WERI-Rb-1 (cell line): ENCODE results near the gene IL11.

Source experiments
- DNase-seq: peaks from one replicate; pipeline ENCODE4 v3.0.0-alpha.2; 2020
- H3K27ac ChIP-seq: fragments of 250-450 bp; sonication (Bioruptor Pico); 2 replicates; pipeline ENCODE4 v1.5.1; 2020; ENCODE audit warnings: mild to moderate bottlenecking, moderate library complexity
- H3K27me3 ChIP-seq: fragments of 250-450 bp; sonication (Bioruptor Pico); 2 replicates; pipeline ENCODE4 v1.5.1; 2021; ENCODE audit warnings: mild to moderate bottlenecking, low read depth, moderate library complexity; ENCODE audit not compliant: insufficient read depth, severe bottlenecking
- H3K36me3 ChIP-seq: fragments of 250-450 bp; sonication (Bioruptor Pico); 2 replicates; pipeline ENCODE4 v1.5.1; 2020; ENCODE audit warnings: mild to moderate bottlenecking, moderate library complexity
- H3K4me3 ChIP-seq: 2 replicates; pipeline ENCODE4 v1.5.1; 2011; ENCODE audit warnings: low read depth, mild to moderate bottlenecking, control low read depth, low read length
- H3K9me3 ChIP-seq: fragments of 250-450 bp; sonication (Bioruptor Pico); 2 replicates; pipeline ENCODE4 v1.5.1; 2021; ENCODE audit warnings: mild to moderate bottlenecking, moderate library complexity; ENCODE audit not compliant: severe bottlenecking
- CTCF ChIP-seq: IDR thresholded peaks from 2 replicates; pipeline ENCODE4 v1.5.1; 2011; ENCODE audit warnings: low read depth, mild to moderate bottlenecking, control low read depth, inconsistent platforms, low read length

The IL11 gene

DNA sequence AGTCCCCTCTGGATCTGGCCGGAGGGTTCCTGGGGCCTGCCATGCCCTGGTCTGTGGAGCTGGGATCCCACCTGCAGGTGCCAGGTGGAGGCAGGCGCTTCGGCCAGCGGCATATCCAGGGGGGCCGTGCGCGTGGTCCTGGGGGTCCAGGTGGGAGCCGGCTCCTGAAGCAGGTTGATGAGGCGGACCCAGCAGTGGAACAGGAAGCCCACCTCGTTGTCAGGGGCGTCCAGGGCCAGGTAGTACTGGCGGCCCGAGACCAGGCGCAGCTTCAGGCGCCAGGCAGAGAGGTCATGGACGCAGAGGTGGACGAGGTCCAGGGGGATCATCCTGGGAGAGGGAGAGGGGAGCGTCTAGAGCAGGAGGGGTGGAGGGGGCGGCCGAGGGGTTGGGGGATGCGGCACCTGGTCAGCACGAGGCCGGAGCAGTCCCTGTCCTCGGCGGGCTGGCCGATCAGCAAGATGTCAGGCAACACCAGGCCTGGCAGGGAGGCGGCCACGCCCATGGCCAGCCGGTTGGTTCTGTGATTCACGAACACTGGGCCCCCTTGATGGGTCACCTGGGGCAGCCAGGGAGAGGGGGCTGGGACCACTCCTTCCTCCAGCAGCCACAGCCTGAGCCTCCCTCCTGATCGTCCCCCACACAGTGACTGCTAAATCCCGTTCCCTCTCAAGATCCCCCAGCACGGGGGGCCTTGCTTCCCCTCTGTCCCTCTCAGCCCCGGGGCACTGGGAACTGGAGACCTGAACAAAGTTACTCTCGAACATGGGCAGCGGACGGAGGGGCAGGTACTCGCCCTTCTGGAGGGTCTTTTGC lies 7.9 kb downstream of the IL11 start:
- no peaks in the 10 kb centered on the region for H3K27me3 ChIP-seq
- H3K4me3 ChIP-seq = no peak overlapping the region
- H3K9me3 ChIP-seq = no peaks in the 10 kb centered on the region
- TF ChIP-seq CTCF = no peak
- no peak for DNase-seq
- H3K27ac ChIP-seq = no peak overlapping the region
- H3K36me3 ChIP-seq = no peaks in the 10 kb centered on the region

GRCh38 chr19:55360902-55361301 lies 9.4 kb downstream of the IL11 start:
- TF ChIP-seq CTCF = no peak
- H3K9me3 ChIP-seq = no peaks in the 10 kb centered on the region
- H3K36me3 ChIP-seq = no peaks in the 10 kb centered on the region
- no peak for DNase-seq
- H3K27ac ChIP-seq = no peak overlapping the region
- H3K27me3 ChIP-seq = no peaks in the 10 kb centered on the region
- H3K4me3 ChIP-seq = no peak overlapping the region

GRCh38 chr19:55358943-55359908 lies 11.0 kb downstream of the IL11 start:
- TF ChIP-seq CTCF = no peak
- Histone ChIP-seq H3K27ac (no peak overlapping the region), H3K9me3 (no peaks in the 10 kb centered on the region), H3K4me3 (no peak overlapping the region), H3K27me3 (no peaks in the 10 kb centered on the region), H3K36me3 (no peaks in the 10 kb centered on the region)
- DNase-seq = no peak

GRCh38 chr19:55358493-55358892 lies 11.8 kb downstream of the IL11 start:
- Histone ChIP-seq H3K27ac (no peak overlapping the region), H3K9me3 (no peaks in the 10 kb centered on the region), H3K4me3 (no peak overlapping the region), H3K27me3 (no peaks in the 10 kb centered on the region), H3K36me3 (no peaks in the 10 kb centered on the region)
- no peak for DNase-seq
- TF ChIP-seq CTCF = no peak

- DNase-seq = peak; percentile 71
- H3K4me3 ChIP-seq = no peak overlapping the region
- peaks cover under 1% of the 10 kb centered on the region; the same call in 1 of the 2 replicates for H3K36me3 ChIP-seq
- H3K27me3 ChIP-seq = no peaks in the 10 kb centered on the region
- H3K27ac ChIP-seq = peak overlapping the region; percentile 42
- H3K9me3 ChIP-seq = no peaks in the 10 kb centered on the region
- TF ChIP-seq CTCF = no peak
Observed at GRCh38 chr19:55355213-55355821, 14.9 kb downstream of the IL11 start.
